Measurements from ENCODE around the gene CCDC146. TPM values are rescaled to one million over a fixed set of nuclear protein-coding genes. Genes with fewer than 3 reads are reported as not detected.
A peak's percentile ranks its signal among the peaks of the same experiment; 100 is the strongest.
"Not testable (repeated sequence)": the region's sequence is repeated elsewhere in the genome, so short reads cannot be mapped to it uniquely, and the experiment has no call there.

CCDC146 gene
- total RNA-seq, 2 donors from 2014 or later: 3.3 to 6.6 TPM

DNA sequence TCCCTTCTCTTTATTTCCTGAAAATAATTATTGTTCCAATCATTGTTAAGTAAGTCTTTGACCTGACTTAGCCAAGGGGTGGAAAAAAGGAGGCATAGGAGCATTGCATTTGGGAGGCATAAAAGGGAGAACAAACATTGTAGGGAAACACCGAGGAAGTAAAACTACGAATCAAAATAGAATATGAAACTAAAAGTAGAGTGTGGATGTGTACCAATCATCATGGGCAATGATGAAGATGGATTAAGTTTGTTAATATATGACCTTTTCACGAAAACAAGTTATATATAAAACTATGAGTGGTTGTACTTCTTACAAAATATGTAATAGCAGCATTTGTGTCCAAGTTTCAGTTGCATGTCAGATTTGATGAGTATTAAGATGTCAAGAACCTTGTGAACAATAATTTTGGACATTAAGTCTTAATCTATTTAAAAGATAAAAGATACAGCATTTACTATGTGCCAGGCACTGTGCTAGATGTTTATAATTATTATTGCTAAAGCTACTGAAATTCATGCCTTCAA lies 52.9 kb downstream of the CCDC146 start:
- H3K4me1 Mint-ChIP-seq; H3K27me3 Mint-ChIP-seq; H3K4me3 Mint-ChIP-seq; H3K27ac Mint-ChIP-seq; H3K36me3 Mint-ChIP-seq (ENCODE audit: low read depth); H3K9me3 Mint-ChIP-seq; ATAC-seq (replicated peaks): not testable (repeated sequence)

DNA sequence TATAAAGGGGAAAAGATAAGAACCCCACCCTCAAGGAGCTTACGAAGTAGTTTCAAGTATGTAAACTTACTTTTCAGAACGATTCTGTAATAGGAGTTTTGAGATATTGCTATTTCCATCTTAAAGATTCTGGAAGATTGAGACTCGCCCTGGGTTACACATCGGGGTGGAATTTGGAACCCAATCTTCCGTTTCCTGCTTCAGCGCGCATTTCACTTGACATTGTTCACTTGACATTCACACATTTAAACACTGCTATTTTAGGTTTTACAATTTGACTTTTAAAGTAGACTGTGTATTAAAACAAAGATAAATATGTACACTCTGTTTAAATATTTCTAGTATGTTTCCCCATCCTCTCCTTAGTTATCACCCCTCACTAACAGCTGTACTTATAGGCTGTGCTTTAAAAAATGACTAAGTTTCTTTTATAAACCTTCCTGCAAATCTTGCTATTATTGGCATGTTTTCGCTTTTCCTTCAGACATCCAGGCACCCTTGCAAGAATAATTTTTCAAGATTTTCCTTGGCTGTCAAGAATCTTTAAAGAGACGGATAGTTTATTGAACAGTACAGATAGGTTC lies 55.0 kb downstream of the CCDC146 start:
- ATAC-seq (replicated peaks); H3K4me1 Mint-ChIP-seq; H3K4me3 Mint-ChIP-seq; H3K9me3 Mint-ChIP-seq; H3K36me3 Mint-ChIP-seq (ENCODE audit: low read depth); H3K27me3 Mint-ChIP-seq; H3K27ac Mint-ChIP-seq: not testable (repeated sequence)

DNA sequence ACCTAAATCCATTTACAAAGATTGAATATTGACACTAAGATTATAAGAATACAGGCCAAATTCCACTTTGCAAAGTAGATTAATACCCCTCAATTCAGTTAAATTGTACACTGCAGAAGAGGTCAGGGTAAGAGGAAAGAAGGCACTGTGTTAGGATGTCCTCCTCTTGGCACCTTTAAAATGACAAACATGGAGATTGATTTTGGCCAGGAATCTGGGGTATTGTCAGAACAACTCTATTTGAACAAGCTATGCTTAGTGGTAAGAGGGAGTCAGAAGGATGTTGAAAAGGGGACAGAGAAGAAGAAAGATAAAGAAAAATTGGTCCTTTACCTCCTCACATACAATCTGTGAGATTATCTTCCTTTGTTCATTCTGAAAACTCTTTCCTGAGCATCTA lies 55.6 kb downstream of the CCDC146 start:
- not testable (repeated sequence) for H3K4me1 Mint-ChIP-seq; H3K36me3 Mint-ChIP-seq (ENCODE audit: low read depth); H3K27me3 Mint-ChIP-seq; H3K27ac Mint-ChIP-seq; H3K9me3 Mint-ChIP-seq; H3K4me3 Mint-ChIP-seq; ATAC-seq (replicated peaks)

DNA sequence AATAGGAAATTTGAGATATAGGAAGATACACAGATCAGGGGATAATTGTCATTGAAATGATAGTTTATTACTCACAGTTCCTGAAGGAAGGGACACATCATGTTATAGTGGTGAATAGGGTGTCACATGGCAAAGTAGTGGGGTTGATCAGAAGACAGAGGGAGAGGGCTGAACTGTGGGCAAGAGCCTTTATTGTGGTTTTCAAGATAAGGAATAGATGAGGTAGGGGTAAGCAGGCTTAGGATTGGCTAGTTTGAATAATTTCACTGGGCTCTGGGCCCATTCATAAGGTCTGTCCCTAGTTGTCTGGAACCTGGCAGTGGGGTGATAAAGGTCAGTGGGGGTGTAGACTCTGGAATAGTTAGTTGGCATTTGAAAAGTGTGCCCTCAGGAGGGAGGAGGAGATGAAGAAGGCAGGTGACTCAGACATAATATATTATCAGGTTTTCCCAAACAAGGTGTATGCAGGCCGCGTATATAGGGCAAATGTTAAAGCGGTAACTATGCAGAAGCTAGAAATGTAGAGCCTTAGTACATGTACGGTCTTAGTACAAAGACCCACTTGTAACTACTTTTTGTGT lies 58.7 kb downstream of the CCDC146 start:
- no peak for ATAC-seq (replicated peaks)
- Mint-ChIP-seq H3K4me3 (no peak overlapping the region), H3K4me1 (no peaks in the 10 kb centered on the region), H3K27ac (no peak overlapping the region), H3K36me3 (ENCODE audit: low read depth) (no peaks in the 10 kb centered on the region), H3K9me3 (no peaks in the 10 kb centered on the region), H3K27me3 (no peaks in the 10 kb centered on the region)

DNA sequence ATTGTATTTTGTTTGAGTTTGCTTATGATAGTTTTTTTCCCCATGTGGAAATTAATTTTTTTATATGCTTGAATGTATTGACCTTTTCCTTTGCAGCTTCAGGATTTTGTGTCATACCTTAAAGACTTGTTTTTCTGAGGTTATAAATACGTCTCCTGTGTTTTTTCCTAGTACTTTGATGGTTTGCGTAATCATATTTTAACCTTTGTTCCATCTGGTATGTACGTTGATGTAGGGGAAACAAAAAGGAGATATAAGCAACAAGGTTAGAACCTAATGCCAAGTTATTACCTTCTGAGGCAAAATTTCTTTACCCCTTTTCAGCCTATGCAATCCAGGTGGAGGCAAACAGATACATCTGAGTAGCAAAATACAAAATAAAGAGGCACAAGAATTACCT lies 59.3 kb downstream of the CCDC146 start:
- ATAC-seq (replicated peaks): no peak
- H3K27me3 Mint-ChIP-seq: no peaks in the 10 kb centered on the region
- no peaks in the 10 kb centered on the region for H3K4me1 Mint-ChIP-seq
- H3K36me3 Mint-ChIP-seq (ENCODE audit: low read depth): no peaks in the 10 kb centered on the region
- H3K4me3 Mint-ChIP-seq: no peak overlapping the region
- no peaks in the 10 kb centered on the region for H3K9me3 Mint-ChIP-seq
- no peak overlapping the region for H3K27ac Mint-ChIP-seq

DNA sequence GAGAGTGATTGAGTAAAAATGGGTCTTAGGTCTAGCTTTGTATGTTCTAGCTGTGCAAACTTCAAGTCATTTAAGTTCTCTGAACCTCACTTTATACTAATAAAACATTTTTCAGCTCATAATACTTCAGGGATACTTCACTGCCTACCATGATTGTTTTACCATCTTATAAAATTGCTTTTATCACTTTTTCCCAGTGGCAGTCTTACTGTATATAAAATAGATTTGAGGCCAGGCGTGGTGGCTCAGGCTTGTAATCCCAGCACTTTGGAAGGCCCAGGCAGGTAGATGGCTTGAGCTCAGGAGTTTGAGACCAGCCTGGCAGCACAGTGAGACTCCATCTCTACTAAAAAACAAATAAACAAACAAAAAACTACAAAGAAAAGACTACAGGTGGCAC lies 59.8 kb downstream of the CCDC146 start:
- no peaks in the 10 kb centered on the region for H3K9me3 Mint-ChIP-seq
- no peak overlapping the region for H3K4me3 Mint-ChIP-seq
- no peak overlapping the region for H3K27ac Mint-ChIP-seq
- no peaks in the 10 kb centered on the region for H3K27me3 Mint-ChIP-seq
- no peaks in the 10 kb centered on the region for H3K36me3 Mint-ChIP-seq (ENCODE audit: low read depth)
- H3K4me1 Mint-ChIP-seq: no peaks in the 10 kb centered on the region
- no peak for ATAC-seq (replicated peaks)

DNA sequence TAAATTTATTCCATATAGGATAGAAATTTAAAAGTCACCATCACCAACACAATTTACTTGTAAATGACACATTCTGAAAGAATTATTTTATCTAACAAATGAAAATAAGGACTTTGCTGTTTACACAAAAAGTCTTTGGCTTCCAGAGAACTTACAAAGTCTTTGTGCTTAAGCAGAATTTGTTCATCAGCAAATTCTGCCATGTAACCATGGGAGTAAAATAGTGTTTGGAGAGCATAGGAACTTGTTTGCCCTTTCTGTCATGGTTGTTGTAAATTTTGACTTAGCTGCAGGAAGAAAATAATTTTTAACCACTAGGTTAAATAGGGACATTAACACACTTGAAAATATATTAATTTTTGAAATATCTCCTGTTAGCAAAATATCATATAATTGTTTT lies 62.0 kb downstream of the CCDC146 start:
- ATAC-seq (replicated peaks): no peak

DNA sequence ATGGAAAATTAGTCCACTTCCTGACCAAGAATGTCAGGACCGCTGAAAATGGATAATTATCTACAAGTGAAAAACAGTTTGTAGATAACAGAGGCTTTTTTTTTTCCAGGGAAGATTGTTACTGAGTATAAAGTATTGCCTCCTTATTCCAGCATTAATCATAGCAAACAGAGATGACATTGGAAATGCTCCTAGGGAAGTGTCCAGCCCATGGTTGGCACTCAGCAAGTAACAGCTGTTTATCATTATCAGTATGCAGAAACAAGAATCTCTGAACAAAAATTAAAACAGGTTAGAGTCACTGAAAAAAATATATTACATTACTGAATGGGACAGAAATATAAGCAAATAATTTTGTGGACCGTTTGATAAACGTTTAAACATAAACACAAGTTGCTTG lies 62.6 kb downstream of the CCDC146 start:
- no peak overlapping the region for H3K27ac Mint-ChIP-seq
- no peaks in the 10 kb centered on the region for H3K4me1 Mint-ChIP-seq
- ATAC-seq (replicated peaks): no peak
- no peak overlapping the region for H3K4me3 Mint-ChIP-seq
- no peaks in the 10 kb centered on the region for H3K27me3 Mint-ChIP-seq
- no peaks in the 10 kb centered on the region for H3K36me3 Mint-ChIP-seq (ENCODE audit: low read depth)
- H3K9me3 Mint-ChIP-seq: no peaks in the 10 kb centered on the region

More for the DNA sequence above, 62.0 kb downstream of the CCDC146 start:
- no peak overlapping the region for H3K27ac Mint-ChIP-seq
- H3K9me3 Mint-ChIP-seq: no peaks in the 10 kb centered on the region
- H3K36me3 Mint-ChIP-seq (ENCODE audit: low read depth): no peaks in the 10 kb centered on the region
- no peak overlapping the region for H3K4me3 Mint-ChIP-seq
- H3K27me3 Mint-ChIP-seq: no peaks in the 10 kb centered on the region
- no peaks in the 10 kb centered on the region for H3K4me1 Mint-ChIP-seq

DNA sequence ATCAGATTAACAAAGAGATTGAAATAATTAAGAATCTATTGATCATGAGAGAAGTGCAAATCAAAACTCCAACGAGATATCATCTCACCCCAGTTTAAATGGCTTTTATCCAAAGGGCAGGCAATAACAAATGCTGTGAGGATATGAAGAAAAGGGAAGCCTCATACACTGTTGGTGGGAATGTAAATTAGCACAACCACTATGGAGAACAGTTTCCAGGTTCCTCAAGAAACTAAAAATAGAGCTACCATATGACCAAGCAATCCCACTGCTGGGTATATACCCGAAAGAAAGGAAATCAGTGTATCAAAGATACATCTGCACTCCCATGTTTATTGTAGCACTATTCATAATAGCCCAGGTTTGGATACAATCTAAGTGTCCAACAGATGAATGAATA lies 63.5 kb downstream of the CCDC146 start:
- no peaks in the 10 kb centered on the region for H3K27me3 Mint-ChIP-seq
- H3K4me1 Mint-ChIP-seq: no peaks in the 10 kb centered on the region
- H3K27ac Mint-ChIP-seq: no peak overlapping the region
- H3K9me3 Mint-ChIP-seq: no peaks in the 10 kb centered on the region
- no peak overlapping the region for H3K4me3 Mint-ChIP-seq
- ATAC-seq (replicated peaks): no peak
- H3K36me3 Mint-ChIP-seq (ENCODE audit: low read depth): no peaks in the 10 kb centered on the region

DNA sequence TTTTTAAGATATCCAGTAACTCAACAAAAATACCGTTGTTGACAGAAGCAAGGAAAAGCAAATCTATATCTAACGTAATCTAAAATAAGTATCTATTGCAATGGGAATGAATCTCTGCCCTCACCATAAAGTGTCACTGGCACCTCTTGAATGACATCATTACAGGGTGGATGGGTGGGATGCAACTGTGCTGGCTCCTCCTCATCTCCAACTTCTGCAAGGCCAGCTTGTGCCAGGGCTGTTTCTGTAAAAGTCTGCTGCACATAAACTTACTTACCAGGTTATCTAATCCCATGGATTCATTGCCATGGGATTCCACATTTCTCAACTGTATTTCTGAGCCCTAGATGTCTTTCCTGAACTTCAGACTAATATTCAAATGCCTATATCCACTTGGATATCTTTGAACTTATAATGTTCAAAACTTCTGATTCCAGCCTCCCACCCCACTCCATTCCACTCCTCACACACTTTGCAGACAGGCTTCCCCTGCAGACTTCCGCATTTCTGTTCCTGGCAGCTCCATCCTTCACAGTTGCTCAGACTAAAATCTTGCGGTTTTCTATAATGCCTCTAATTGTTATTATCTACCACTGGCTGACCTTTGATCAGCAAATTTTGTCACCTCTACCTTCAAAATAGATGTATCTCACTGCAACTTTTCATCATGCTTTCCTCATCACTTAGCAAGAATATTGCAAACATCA lies 66.5 kb downstream of the CCDC146 start:
- Mint-ChIP-seq H3K4me1 (peaks cover 4% of the 10 kb centered on the region), H3K9me3 (no peaks in the 10 kb centered on the region), H3K27ac (peak overlapping the region; percentile 6), H3K36me3 (ENCODE audit: low read depth) (no peaks in the 10 kb centered on the region), H3K4me3 (no peak overlapping the region), H3K27me3 (no peaks in the 10 kb centered on the region)
- ATAC-seq (replicated peaks): no peak

DNA sequence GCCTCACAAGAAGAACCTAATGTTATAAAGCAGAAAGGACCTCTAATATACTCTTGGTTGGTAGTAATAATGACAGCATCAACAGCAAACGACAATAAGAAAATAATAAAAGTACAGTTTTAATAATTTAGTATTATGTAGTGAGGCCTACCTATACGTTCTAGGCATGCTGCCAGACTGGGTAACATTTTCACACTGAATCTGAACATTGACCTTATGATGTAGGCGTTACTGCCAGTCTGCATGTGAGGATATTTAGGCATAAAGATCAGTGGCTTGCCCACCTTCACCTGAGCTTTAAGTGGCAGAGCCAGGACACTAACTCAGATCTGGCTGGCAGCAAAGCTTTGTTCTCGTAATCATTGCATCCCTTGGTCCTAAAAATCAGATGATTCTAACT lies 74.7 kb downstream of the CCDC146 start:
- no peaks in the 10 kb centered on the region for H3K9me3 Mint-ChIP-seq
- no peak for ATAC-seq (replicated peaks)
- H3K27ac Mint-ChIP-seq: no peak overlapping the region
- no peak overlapping the region for H3K4me3 Mint-ChIP-seq
- H3K4me1 Mint-ChIP-seq: peaks cover 24% of the 10 kb centered on the region
- H3K27me3 Mint-ChIP-seq: no peaks in the 10 kb centered on the region
- H3K36me3 Mint-ChIP-seq (ENCODE audit: low read depth): no peaks in the 10 kb centered on the region

DNA sequence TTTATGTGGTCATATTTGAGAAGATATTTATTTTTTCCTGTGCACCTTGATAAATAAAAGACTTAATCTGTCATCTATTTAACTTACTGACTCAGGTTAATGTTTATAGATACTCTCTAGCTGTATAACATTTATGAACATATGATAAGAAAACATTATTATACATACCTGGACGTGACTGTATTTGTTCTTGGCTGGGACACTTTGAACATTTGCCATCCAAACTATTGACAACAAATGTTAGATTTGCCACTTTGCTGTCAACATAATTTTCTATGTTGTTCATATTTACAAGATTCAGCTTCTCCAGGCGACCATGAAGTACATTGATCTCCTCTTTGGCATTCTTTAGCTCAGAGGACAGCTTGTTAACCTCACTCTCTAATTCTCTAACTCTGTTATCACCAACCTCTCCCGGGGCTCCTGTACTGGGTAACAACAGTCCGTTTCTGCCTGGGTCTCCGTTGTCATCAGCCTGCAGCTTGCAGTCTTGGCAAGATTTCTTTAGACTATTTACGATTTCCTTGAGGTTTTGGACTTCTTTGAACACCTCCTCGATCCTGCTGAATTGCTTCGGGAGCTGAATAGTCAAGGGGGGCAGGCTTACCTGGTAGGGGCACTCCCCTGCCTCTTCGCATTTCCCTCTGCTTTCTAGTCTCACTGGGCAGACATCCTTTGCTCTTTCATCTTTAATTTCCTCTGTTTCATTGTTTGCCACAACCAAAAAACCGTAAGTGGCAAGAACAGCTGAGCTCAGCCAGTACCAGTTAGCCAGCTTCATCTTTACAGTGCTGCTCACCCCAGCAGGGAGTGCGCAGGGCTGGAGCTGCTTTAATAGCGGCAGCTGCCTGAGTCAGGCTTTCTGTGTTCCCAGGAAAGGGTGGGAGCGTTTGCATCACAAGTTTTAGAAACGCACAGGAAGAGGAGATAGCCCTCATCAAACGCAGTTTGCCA lies 76.9 kb downstream of the CCDC146 start, which contains the start of gene FGL2:
Gene FGL2, minus strand, starts transcription at position 807 of the 954 bp plus-strand sequence. Its CDS starts 26 bp downstream, at position 781.
- H3K4me1 Mint-ChIP-seq: peaks cover 20% of the 10 kb centered on the region
- ATAC-seq (replicated peaks): peak; percentile 86
- no peaks in the 10 kb centered on the region for H3K27me3 Mint-ChIP-seq
- peak within 1 kb of the TSS; percentile 89 for H3K4me3 Mint-ChIP-seq
- no peaks in the 10 kb centered on the region for H3K36me3 Mint-ChIP-seq (ENCODE audit: low read depth)
- H3K9me3 Mint-ChIP-seq: no peaks in the 10 kb centered on the region
- H3K27ac Mint-ChIP-seq: peak within 1 kb of the TSS; percentile 88

DNA sequence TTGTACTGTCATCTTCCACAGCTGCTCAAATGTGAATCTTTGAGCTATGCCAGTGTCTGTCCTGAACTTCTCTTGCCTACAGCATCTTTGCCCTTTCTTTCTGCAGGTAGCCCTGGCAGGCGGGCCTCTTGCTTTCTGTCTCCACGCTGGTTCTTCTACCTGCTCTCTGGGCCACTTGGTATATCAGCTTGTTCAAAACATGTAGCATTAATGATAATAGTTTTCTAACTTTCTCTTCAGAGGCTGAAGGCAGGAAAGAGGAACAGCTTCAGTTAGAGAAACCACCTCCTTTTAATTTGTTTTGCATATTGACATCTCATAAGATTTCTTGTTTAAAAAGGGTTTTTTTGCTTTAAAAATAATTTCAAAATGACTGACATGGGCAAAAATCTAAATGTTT lies 78.1 kb downstream of the CCDC146 start:
- Mint-ChIP-seq H3K4me1 (peaks cover 20% of the 10 kb centered on the region), H3K36me3 (ENCODE audit: low read depth) (no peaks in the 10 kb centered on the region), H3K4me3 (peak overlapping the region; percentile 89), H3K27me3 (no peaks in the 10 kb centered on the region), H3K27ac (peak overlapping the region; percentile 29), H3K9me3 (no peaks in the 10 kb centered on the region)
- ATAC-seq (replicated peaks): no peak

DNA sequence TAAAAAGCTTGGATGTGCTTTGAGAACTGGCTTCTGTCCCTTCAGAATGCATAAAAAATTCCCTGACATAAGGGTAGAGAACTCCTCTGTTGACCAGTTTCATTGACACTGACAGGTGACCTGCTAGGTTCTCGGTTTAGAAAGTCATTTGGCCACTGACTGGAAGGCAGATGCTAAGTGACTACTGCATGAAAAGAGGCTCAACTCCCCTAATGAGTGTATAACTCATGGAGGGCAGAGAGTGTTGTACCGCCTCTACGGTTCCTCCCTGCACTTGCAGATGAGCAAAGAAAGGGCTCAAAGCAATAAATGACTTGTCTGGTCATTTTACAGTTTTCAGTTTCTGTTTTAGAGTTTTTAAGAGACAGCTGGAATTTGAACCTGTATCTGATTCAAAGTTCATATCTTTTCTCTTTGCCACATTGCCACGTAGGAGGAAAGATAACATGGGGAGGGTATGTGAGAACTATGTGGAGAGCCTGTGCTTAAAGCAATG lies 80.1 kb downstream of the CCDC146 start:
- H3K36me3 Mint-ChIP-seq (ENCODE audit: low read depth): no peaks in the 10 kb centered on the region
- peak; percentile 64 for ATAC-seq (replicated peaks)
- no peaks in the 10 kb centered on the region for H3K9me3 Mint-ChIP-seq
- no peak overlapping the region for H3K27ac Mint-ChIP-seq
- H3K4me1 Mint-ChIP-seq: peaks cover 16% of the 10 kb centered on the region
- no peaks in the 10 kb centered on the region for H3K27me3 Mint-ChIP-seq
- no peak overlapping the region for H3K4me3 Mint-ChIP-seq
